Measurements from ENCODE around the gene FBXL14. TPM values are rescaled to one million over a fixed set of nuclear protein-coding genes. Genes with fewer than 3 reads are reported as not detected.

The FBXL14 gene
- polyA plus RNA-seq, 1 of the 3 experiments (the other 2 are of a cell fraction): 11.3 TPM

GRCh38 chr12:1613860-1614259 lies 19.5 kb upstream of the FBXL14 start:
- CTCF ChIA-PET: interaction anchor here (1.1 kb wide), 1 partner anchor 496 kb away, joined by 3 read pairs; no protein-coding TSS in a partner anchor
- no peak for DNase-seq
- 98% methylated on average over 4 of the region's 4 CpGs for whole genome bisulfite sequencing (ENCODE audit: low lambda C conversion rate)
- H3K9ac ChIP-seq: no peak overlapping the region
- H3K27ac ChIP-seq (ENCODE audit: low read depth in 2 of 2, low read length in 1 of 2): no peak overlapping the region
- H3K36me3 ChIP-seq (replicated peaks in 1 of 2; ENCODE audit: control insufficient read depth in 1 of 2, insufficient read depth in 2 of 2, low read length in 1 of 2): no peaks in the 10 kb centered on the region
- POLR2A ChIA-PET: no interaction called here
- H4K20me1 ChIP-seq (ENCODE audit: insufficient read depth): peaks cover 12% of the 10 kb centered on the region; the same call in 1 of the 2 replicates
- H3K4me2 ChIP-seq: no peak overlapping the region
- no peaks in the 10 kb centered on the region for H3K9me2 ChIP-seq
- no peak overlapping the region for H2AFZ ChIP-seq (ENCODE audit: low read depth)
- H3F3A ChIP-seq (replicated peaks; ENCODE audit: insufficient read depth): peaks cover 19% of the 10 kb centered on the region
- H3K79me2 ChIP-seq (ENCODE audit: insufficient read depth): peaks cover 94% of the 10 kb centered on the region
- no peak overlapping the region for H3K4me3 ChIP-seq (ENCODE audit: low read depth in 2 of 2, low read length in 1 of 2)
- peaks cover 0 to 23% of the 10 kb centered on the region in 2 experiments; a peak in 3 of 4 replicates for H3K4me1 ChIP-seq (ENCODE audit: control insufficient read depth in 1 of 2, insufficient read depth in 2 of 2, low read depth in 1 of 2, low read length in 1 of 2)
- TF ChIP-seq SMC3 (IDR thresholded peaks at IDR 0.05; ENCODE audit: low read depth, low read length) (no peak), CTCF (IDR thresholded peaks at IDR 0.05) (no peak), EZH2phosphoT487 (IDR thresholded peaks at IDR 0.05; ENCODE audit: borderline replicate concordance, low read depth) (no peak), USF1 (IDR thresholded peaks at IDR 0.05; ENCODE audit: borderline replicate concordance, low read depth) (peak; percentile 84; the same call in 1 of the 2 replicates)
- no peaks in the 10 kb centered on the region for H3K9me3 ChIP-seq
- no peaks in the 10 kb centered on the region for H3K27me3 ChIP-seq (ENCODE audit: insufficient read depth)

- no peaks in the 10 kb centered on the region for H3K9me3 ChIP-seq
- DNase-seq: no peak
- H3K9me2 ChIP-seq: no peaks in the 10 kb centered on the region
- peak overlapping the region; percentile 58 for H3K4me2 ChIP-seq
- H3K4me3 ChIP-seq (ENCODE audit: low read depth in 2 of 2, low read length in 1 of 2): no peak overlapping the region
- ChIA-PET CTCF (interaction anchor here (0.7 to 1.7 kb wide), 5 partner anchors 19 to 1422 kb away, joined by 3 to 7 read pairs (median 4); no protein-coding TSS in a partner anchor), POLR2A (no interaction called here)
- H3K27ac ChIP-seq (ENCODE audit: low read depth in 2 of 2, low read length in 1 of 2): peak overlapping the region; percentile 70 to 72; a peak in 3 of 4 replicates
- H3K4me1 ChIP-seq (ENCODE audit: control insufficient read depth in 1 of 2, insufficient read depth in 2 of 2, low read depth in 1 of 2, low read length in 1 of 2): peaks cover 0 to 34% of the 10 kb centered on the region in 2 experiments; a peak in 3 of 4 replicates
- H3K27me3 ChIP-seq (ENCODE audit: insufficient read depth): no peaks in the 10 kb centered on the region
- H3K79me2 ChIP-seq (ENCODE audit: insufficient read depth): peaks cover 98% of the 10 kb centered on the region
- no peak overlapping the region for H2AFZ ChIP-seq (ENCODE audit: low read depth)
- H4K20me1 ChIP-seq (ENCODE audit: insufficient read depth): peaks cover 14% of the 10 kb centered on the region; the same call in 1 of the 2 replicates
- H3F3A ChIP-seq (replicated peaks; ENCODE audit: insufficient read depth): peaks cover 11% of the 10 kb centered on the region
- 69% methylated on average over 13 of the region's 13 CpGs for WGBS (ENCODE audit: low lambda C conversion rate)
- no peaks in the 10 kb centered on the region for H3K36me3 ChIP-seq (replicated peaks in 1 of 2; ENCODE audit: control insufficient read depth in 1 of 2, insufficient read depth in 2 of 2, low read length in 1 of 2)
- peak overlapping the region; percentile 16; the same call in 1 of the 2 replicates for H3K9ac ChIP-seq
- TF ChIP-seq TCF12 (IDR thresholded peaks at IDR 0.05): peak; percentile 69
- TF ChIP-seq SIN3A (IDR thresholded peaks at IDR 0.05; ENCODE audit: borderline replicate concordance, low read depth, low read length): no peak
- TF ChIP-seq RAD21 (IDR thresholded peaks at IDR 0.05; ENCODE audit: low read length): no peak
- TF ChIP-seq YY1 (IDR thresholded peaks at IDR 0.05; ENCODE audit: low read depth): no peak
- TF ChIP-seq ZBTB33 (IDR thresholded peaks at IDR 0.05; ENCODE audit: borderline replicate concordance, low read depth): no peak
- no peak for TF ChIP-seq GATA2 (CRISPR knock-in tag; IDR thresholded peaks at IDR 0.05)
- TF ChIP-seq EZH2phosphoT487 (IDR thresholded peaks at IDR 0.05; ENCODE audit: borderline replicate concordance, low read depth): no peak
- TF ChIP-seq TEAD4 (IDR thresholded peaks at IDR 0.05; ENCODE audit: borderline replicate concordance, insufficient read depth): no peak
- no peak for TF ChIP-seq FOXJ3 (CRISPR knock-in tag; IDR thresholded peaks at IDR 0.05)
- TF ChIP-seq RCOR1 (IDR thresholded peaks at IDR 0.05; ENCODE audit: low read length): no peak
- TF ChIP-seq GABPA (IDR thresholded peaks at IDR 0.05; ENCODE audit: low read depth): no peak
- peak; percentile 23; the same call in 1 of the 2 replicates for TF ChIP-seq JUND (IDR thresholded peaks at IDR 0.05)
- TF ChIP-seq RXRA (IDR thresholded peaks at IDR 0.05; ENCODE audit: borderline replicate concordance, low read depth): peak; percentile 56; the same call in 1 of the 2 replicates
- TF ChIP-seq POLR2AphosphoS5 (IDR thresholded peaks at IDR 0.05; ENCODE audit: low read depth, low read length): no peak
- peak; percentile 16 to 40; a peak in 2 of 4 replicates for TF ChIP-seq EP300 (IDR thresholded peaks at IDR 0.05; ENCODE audit: borderline replicate concordance in 1 of 2, low read depth in 1 of 2, low read length in 1 of 2)
- TF ChIP-seq NFIC (IDR thresholded peaks at IDR 0.05; ENCODE audit: borderline replicate concordance): peak; percentile 45; the same call in 1 of the 2 replicates
- no peak; the same call in 1 of the 2 replicates for TF ChIP-seq FOSL2 (IDR thresholded peaks at IDR 0.05; ENCODE audit: borderline replicate concordance, low read depth)
- no peak for TF ChIP-seq MXI1 (IDR thresholded peaks at IDR 0.05; ENCODE audit: low read depth, low read length)
- no peak for TF ChIP-seq USF2 (IDR thresholded peaks at IDR 0.05; ENCODE audit: borderline replicate concordance, low read depth, low read length)
Observed at GRCh38 chr12:1611803-1612572, 17.6 kb upstream of the FBXL14 start.
